Myocyte (in vitro differentiated cells): ENCODE measurements around the gene HES6. TPM values are rescaled to one million over a fixed set of nuclear protein-coding genes. Genes with fewer than 3 reads are reported as not detected.

ENCODE experiments used
- DNase-seq: peaks from one replicate; pipeline ENCODE4 v3.0.0-alpha.2; 2012; ENCODE audit warnings: low read depth
- total RNA-seq: library from RNA; depleted of rRNA; stranded (reverse); fragments of >200 nt; gene quantifications from 2 replicates; pipeline ENCODE4 v1.2.3, GENCODE V29; 2014

HES6 gene
- total RNA-seq, 1 donor from 2014 or later, result 289 TPM

DNA sequence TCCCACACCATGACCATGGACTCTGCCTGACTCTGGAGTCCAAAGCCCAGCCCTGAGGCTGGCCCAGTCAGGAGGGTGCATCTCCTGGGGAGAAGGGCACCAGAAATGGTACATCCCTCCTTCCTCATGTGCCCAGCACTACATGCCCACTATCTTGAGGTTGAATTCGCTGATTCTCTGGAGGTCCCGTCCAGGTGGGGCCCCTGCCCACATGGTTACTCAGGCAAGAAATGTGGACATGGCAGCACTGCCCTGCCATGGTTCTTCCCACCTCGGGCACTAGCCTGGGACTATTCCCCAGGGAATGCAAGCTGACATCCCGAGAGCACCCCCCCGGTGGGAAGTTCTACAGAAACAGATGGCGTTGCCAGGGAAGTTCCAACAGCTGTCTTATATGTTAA, 15.3 kb upstream of the HES6 start:
- peak; percentile 55 for DNase-seq

DNA sequence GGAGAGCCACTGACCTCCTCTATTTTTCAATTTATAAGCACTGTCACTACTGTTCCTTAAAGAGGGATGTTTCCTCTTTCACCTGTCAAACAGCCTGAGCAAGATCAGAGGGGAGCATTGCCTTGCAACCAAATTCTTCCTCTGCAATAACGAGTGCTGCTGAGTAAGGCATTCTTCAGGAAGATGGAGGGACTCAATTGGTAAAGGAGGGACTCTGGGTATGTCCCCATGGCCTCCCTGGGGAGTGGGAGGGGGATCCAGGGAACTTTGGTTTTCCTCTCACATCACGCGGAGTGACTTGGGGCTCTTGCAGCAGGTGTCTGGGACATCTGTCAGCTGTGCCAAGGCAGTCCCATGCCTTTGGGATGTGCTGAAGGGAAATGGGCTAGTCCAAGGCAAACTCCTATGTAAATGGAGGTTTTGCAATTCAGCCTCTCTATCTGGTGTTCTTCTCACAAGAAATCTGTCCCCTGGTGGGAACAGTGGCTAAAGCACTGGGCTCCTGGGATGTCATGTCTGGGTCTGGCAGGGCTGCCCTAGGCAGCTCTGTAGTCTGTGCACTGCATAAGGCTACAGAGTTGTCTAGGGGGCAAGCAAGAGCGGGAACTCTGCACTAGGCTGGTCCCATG, 14.4 kb upstream of the HES6 start:
- no peak for DNase-seq

DNA sequence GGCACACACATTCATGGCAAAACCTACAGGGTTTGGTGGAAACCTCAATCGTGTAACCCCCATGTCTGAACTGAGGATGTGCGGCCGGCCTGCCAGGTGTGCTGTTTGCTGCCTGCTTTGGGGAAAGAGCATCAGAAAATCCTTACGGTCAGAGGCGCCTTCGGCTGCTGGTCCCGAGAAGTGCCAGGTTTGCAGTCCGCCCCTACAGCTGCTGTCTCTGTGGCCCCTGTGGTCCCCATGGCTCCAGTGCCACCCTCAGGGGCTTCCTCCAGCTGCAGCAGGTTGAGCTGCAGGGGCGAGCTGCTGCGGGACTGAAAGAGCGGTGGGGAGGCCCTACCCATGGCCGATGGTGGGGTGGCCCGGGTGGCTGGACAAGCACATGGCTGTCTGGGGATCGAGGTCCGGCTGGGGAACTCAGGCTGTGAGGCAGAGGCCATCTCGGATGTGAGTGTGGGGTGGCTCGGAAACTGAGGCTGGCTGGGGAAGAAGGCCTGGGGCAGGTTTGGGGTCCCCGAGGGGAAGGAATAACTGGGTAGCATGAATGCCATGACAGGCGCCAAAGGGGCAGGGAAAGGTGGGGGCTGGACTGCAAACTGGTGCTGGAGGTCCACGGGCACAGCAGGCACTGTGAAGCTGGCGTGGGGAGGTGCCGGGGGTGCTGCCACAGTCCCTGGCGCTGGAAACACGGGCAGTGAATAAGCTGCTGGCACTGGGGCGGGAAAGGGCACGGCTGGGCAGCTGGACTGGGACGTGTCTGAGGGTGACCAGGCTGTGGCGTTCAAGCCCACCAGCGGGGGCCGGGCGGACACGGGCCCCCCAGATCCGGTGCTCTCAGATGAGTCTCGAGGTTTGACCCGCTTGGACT, 13.2 kb upstream of the HES6 start:
- no peak for DNase-seq

DNA sequence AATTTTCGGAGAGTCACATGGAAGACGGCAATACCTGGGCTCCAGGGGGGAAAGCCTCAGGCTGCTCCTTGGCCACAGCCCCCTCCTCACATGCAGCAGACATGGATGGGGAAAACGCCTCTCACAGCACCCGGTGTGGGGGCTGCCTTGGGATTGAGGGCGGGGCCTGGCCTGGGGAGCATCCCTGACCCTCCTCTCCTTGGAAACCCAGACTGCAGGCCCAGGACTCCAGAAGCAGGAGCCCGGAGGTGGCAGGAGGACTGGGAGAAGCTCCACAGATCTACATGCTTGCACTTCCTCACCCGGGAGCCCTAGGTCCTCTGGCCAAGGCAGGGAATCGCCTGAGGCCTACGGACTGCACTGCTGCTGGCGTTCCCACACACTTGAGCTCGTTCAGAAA, 12.1 kb upstream of the HES6 start:
- no peak for DNase-seq

DNA sequence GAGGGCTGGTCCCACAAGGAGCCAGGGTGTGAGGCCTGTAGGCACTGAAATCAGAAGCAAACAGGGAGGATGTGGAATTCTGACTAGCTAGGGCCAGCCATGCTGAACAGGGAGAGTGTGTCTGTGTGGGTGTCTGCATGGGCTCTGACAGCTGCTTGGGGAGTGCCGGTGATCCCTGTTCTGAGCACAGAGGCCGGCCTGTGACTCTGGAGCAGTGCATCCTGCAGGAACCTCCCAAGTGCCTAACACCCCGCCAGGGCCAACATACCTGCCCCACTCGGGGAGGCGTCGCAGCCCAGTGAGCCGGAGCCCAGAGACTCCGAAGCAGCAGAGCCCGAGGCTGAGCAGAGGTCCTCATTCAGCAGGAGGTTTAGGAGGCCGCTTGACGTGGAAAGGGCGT, 11.5 kb upstream of the HES6 start:
- no peak for DNase-seq

DNA sequence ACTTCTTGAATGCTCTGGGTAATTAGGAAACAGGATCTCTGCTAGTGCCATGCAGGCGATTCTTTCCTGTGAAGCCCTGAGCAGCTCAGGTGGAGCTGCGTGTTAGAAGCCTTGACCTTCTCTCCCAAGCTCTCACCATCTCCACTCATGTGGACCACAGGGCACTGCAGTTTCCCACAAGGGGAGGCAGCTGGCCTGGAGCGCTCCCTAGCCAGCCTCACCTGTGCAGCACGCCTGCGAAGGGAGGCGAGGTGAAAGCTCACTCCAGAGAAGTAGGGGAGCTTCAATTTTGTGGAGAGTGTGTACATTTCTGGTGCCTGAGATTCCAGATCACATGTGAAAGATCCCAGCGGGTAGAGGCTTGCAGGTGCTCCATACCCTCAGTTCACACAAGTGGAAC, 11.1 kb upstream of the HES6 start:
- no peak for DNase-seq

DNA sequence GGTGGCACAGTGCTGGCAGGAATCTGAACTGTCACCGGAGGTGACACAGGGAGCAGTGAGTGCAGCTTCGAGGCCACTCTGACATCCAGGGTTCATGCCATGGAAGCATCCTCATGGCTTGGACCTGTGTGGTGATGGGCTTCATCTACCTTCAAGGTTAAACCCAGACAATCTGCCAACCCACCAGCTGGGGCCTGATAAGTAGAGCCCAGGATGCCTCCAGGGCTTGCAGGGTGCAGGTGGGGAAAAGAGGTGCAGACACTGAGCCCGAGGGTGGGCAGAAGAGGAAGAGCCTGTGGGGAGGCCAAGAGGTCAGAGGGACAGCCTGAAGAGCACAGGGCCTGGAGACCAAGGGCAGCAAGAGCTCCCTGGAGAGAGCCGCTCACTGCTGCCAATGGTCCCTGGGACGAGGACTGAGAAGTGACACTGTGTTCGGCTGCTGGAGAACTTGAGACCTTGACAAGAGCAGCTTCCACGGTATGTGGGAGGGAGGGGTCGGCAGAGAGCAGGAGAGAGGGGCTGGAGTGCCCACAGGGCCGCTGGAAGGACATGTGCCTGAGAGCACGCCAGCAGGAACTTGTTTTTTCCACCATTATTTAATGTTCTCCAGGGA, 8.1 kb upstream of the HES6 start:
- DNase-seq, result no peak

DNA sequence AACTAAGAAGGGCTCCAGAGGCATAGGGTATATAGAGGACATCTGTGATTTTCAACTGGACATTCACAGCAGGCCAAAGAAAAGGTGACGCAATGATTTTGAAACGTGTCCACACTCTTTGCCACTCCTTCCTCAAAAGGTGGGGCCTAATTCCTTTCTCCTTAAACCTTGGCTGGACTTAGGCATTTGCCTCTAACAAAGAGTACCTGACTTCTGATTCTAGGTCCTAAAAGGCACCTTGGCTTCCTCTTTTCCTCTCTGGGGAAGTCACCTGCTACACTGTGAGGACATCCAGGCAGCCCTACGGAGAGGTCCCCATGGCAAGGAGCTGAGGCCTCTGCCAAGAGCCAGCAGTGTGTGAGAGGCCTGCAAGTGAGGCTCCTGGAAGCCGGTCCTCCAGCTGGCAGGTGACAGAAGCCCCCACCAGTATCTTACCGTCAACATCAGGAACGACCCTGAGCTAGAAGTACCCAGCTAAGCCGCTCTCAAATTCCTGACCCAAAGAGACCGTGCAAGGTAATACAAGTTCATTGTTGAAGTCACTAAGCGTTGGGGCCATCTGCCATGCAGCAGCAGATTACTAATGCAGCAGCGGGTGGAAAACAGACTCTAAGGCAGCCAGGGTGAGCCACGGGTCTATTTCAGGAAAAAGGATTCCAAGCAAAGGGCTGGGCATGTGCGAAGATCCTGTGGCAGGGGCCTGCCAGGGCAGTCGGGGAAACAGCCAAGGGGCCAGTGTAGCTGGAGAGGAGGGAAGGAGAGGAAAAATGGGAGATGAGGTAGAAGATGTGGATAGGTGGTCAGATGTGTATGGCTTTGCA, 7.4 kb upstream of the HES6 start:
- peak; percentile 67 for DNase-seq

DNA sequence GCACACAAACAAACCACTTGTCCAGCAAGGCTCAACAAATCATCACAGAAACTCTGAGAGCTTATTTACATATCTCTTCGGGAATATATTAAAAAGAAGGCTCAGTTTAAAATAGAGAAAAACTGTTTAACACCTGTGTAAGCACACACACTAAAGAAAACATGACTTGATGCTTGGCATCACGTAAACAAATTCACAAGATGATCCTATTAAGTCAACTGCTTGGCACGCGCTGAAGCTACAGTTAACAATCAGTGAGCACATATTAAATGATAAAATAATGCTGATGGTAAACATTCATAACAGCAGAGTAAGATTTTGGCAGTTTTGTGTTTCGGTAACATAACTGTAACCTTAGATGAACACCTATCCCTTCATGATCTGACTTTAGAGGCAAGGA, 4.3 kb upstream of the HES6 start:
- no peak for DNase-seq

DNA sequence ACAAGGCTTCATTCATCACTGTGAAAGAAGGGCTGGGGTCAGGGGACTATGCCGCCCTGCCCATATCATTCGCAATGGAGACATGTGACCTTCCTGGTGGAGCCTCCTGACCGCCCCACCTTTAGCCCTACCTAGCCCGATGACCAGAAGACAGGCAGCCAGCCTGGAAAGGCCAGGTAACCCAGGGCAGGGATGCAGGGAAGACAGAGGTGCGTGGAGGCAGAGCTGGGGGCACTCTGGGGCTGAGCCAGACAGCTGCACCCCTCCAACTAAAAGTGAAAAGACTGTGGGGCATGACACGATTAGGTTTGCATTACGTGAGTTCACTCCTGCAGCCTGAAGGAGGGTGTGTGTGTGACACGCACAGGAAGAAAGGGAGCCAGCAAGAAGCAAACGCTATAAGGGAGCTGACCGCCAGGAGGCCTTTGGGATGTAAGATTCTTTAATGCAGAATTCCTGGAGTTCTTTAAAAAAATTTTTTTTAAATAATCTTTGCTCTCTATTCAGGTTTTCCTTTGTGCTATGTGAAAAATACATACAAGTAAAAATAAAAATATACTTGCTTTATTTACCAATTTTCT, 3.7 kb upstream of the HES6 start:
- no peak for DNase-seq

DNA sequence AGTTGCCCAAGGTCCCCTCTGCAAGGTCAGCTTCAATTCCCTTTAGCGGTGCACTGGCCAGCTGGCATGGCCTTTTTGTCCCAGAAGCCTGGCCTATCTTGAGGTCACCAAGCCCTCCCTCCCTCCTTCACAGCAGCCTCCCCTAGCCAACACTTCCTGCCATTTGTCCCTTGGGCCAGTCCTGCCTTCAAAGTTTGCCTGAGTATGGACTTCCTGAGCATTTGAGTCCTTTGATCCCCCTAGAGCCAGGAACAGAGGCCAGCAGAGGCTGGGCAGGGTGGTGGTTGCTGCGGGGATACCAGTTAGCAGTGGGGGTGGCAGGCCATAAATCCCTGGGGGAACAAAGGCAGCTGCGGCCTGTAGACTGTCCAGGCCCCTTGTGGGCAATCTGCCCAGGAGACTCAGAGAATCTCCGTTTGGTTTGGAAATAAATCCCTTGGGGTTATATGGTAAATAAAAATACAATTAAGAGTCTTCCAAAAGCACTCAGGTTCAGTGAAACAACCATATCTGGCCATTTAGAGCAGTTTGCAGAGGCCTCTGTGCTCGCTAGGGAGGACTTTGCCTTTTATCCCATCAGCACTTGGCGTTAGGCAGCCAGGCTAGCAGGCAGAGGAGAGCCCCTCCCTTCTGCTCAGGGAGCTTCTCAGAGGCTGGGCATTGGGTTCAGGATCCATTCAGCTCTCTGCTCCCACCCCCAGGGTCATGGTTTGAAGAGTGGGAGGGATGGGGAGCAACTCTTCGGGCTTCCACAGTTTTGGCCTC, 3.1 kb upstream of the HES6 start:
- peak; percentile 97 for DNase-seq

DNA sequence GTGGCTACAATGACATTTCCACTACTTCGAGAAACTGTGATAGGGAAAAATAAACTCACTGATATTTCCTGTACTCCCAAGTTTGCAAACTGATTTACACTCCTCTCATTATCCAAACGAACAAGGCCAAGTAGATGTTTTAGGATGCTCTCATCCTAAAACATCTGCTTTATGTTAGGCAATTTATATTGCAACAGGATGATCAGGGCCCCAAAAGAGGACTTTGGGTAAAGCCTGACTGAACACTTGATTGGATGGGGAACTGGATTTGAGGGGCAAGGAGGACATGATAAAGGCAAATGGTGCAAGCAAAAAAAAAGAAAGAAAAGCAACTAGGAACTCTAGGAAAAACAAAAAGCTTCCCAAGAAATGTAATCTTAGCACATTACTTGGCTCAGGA, 2.1 kb upstream of the HES6 start:
- DNase-seq, result no peak

DNA sequence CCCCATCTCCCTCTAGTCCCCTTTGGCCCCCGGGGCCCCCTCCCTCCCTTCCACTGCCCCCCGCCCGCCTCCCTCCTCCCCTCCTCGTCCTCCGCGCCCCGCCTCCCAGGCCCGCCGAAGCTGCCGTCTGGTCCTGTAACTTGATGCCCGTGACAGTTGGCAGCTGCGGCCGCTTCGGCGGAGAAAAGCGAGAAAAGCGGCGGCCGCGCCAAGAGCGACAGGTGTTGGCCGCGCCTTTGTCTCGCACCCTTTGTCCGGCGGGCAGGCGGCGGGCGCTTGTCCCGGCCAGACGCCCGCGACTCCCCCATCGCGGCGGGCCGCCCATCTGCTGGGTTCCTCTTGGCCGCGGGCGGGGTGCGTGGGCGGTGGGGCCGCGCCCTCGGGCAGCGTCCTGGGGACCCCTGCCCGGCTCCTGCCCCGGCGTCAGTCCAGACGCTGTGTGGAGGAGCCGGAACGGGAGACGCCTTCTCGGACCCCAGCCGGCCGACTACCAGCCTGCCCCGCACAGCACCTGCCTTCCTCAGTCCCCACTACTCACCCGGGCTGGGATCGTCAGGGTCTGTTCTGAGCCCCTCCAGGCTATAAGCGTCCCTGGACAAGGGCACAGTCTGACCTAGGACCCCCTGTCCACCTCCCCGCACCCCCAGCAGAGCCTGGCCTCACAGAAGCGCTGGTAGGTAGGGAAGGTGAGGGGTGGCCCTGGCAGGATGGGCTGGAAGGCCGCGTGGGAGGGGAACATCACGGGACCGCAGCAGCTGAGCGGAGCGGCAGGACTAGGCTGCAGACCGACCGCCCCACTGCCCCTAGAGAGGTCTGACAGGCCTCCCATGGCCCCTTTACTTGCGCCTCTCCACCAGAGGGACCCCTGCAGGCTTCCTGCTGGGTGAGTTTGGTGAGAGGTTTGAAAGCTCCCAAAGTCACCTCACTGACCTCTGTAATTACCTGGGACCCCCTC, 1.2 kb upstream of the HES6 start:
- DNase-seq, result peak; percentile 97

DNA sequence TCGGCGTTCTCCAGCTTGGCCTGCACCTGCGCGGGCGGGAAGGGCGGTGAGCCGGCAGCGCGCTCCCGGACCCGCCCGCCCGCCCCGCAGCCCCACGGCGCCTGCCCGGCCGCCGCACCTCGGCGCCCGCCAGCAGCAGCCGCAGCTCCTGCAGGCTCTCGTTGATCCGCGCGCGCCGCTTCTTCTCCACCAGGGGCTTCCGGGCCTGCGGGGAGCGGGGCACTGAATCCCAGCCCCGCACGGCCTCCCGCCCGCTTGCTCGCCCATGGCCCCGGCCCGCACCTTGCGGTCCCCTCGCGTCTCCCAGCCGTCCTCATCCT, 335 bp downstream of the HES6 start:
- DNase-seq, result no peak

DNA sequence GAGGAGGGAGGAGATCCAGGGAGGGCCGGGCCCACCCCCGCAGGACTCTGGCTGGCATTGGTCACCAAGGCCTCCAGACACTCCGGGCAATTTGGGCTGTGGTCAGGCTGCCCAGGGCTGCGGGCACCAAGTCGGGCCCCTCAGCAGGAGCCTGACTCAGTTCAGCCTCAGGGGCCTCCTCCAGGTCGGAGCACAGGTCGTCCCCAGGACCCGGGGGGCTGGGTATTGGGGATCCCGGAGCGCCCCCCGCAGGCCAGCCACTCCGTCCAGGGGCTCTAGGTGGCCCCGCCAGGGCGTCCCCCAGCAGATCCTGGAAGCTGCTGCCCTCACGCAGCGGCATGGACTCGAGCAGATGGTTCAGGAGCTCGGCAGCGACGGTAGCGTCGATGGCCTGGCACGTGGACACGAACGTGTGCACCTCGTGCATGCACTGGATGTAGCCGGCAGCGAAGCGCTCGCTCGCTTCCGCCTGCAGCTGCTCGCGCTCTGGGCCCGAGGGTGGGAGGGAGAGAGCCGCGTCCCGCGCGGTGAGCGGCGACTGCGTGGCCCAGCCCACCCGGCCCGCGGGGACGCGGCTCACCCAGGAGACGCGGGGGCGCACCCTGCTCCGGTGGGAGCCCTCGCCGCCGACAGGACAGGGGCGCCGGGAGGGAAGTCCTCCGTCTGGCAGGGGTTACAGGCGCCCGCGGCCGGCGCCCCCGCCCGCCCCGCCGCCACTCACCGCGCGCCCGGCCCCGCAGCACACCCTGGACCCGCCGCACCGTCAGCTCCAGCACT, 884 bp downstream of the HES6 start:
- no peak for DNase-seq

DNA sequence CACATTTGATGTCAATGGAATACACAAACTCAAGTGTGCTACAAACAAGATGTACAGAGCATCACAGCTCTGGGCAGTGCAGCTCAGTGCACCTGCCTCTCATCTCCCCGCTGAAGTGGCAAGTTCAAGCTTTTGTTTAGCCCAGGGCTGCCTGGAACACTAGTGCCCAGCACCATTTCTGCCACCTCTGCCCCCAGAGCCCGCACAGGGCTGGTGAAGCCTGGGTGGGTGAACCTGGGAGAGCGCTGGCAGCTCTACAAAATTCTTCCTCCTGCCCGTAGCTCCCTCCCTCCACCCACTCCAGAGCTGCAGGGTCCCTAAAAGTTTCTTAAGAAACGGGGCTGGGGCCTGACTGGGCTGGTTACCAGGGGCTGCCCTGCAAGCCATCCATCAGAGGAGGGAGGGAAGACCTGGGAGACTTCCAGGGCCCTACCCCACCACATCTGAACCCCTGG, 1.5 kb downstream of the HES6 start:
- no peak for DNase-seq

DNA sequence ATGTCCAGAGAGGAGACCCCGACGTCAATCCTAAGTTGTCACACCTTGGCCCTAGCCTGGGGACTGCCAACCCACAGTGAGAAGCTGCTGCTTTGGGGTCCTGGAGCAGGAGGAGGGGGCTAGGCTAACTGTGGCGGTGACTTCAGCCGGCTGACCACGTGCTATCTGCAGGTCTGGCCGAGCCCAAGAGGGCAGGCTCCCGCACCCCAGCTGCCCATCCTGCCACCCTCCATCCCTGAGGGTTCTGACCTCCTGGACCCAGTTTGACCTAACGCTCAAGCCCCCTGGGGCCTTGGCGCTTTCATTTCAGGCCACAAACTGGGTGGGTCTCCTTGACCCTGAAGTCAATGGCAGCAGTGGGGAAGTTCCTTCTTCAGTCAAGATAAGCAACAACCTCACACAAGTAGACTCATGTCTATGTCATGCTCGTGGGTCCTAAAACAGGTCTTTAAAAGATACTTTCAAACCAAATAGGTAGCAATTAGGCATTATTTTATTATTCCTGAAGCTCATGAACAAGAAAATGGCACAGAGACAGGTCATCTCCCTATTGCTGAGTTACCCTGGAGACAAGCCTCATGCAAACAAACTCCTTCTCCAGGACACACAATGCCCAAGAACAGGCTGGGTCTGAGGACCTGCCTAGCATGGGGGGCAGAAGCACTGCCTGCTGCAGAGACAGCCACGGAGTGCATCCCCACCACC, 2.3 kb downstream of the HES6 start:
- no peak for DNase-seq

DNA sequence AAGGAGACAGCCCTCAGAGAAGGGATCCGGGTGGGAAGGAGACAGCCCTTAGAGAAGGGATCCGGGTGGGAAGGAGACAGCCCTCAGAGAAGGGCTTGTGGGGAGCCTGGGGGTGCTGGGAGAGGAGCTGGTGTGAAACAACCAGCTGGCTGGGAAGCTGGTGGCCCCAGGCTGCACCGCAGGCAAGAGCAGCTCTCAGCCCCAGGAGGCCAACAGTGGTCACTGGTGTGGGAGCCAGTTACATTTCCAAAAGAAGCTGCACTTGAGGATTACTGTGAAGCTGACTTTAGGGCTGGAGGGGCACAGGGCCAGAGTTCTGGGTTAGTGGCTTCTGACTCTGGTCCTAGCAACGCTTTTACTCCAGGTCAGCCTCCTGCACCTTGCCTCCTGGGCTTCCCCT, 3.3 kb downstream of the HES6 start:
- DNase-seq, result no peak
